PC-3 (cell line): ENCODE data around the gene DLX6. TPM values are rescaled to one million over a fixed set of nuclear protein-coding genes. Genes with fewer than 3 reads are reported as not detected.

ENCODE experiments used
- ATAC-seq: fragments of 200-7000 bp; cut with Tn5 transposase; 2 replicates; pipeline ENCODE4 v1.9.1; 2020; ENCODE audit warnings: mild to moderate bottlenecking, moderate library complexity
- BruUV-seq: library from RNA; stranded (reverse); fragments of 400-500 nt; replicated peaks from 2 replicates; lab custom pipeline; 2021; lab: Mats Ljungman, UMichigan
- CTCF ChIA-PET: fragments of 300-600 bp; sonication (Branson Sonifier 250); formaldehyde crosslinking; loops from one replicate; lab custom pipeline; 2022; ENCODE audit warnings: antibody characterized with exemption; lab: Charles Lee
- POLR2A ChIA-PET: fragments of 300-600 bp; sonication (Branson Sonifier 250); formaldehyde crosslinking; loops from one replicate; lab custom pipeline; 2022; ENCODE audit warnings: antibody characterized with exemption; ENCODE audit not compliant: unreplicated experiment; lab: Charles Lee
- DNase-seq: peaks from one replicate; pipeline ENCODE4 v3.0.0-alpha.2; 2015
- H2AFZ ChIP-seq: fragments of 300-600 bp; sonication (generic); 2 replicates; pipeline ENCODE4 v1.6.0; 2016; ENCODE audit warnings: antibody characterized with exemption, low read length
- H3F3A ChIP-seq: fragments of 300-600 bp; sonication (generic); one replicate; pipeline ENCODE4 v1.6.0; 2017; ENCODE audit warnings: antibody characterized with exemption, low read length, control low read depth, mild to moderate bottlenecking; ENCODE audit not compliant: unreplicated experiment
- H3K27ac ChIP-seq: fragments of 300-600 bp; sonication (generic); 2 replicates; pipeline ENCODE4 v1.5.1; 2016; ENCODE audit warnings: mild to moderate bottlenecking, low read length
- H3K27me3 ChIP-seq: fragments of 300-600 bp; sonication (generic); 2 replicates; pipeline ENCODE4 v1.6.1; 2016; ENCODE audit warnings: low read length, mixed read lengths
- H3K36me3 ChIP-seq: fragments of 300-600 bp; sonication (generic); 2 replicates; pipeline ENCODE4 v1.6.1; 2016; ENCODE audit warnings: low read depth, mixed run types, low read length, mixed read lengths
- H3K4me1 ChIP-seq: fragments of 300-600 bp; sonication (generic); 2 replicates; pipeline ENCODE4 v1.5.1; 2016; ENCODE audit warnings: low read length; ENCODE audit not compliant: insufficient read depth
- H3K4me2 ChIP-seq: fragments of 300-600 bp; sonication (generic); 2 replicates; pipeline ENCODE4 v1.6.0; 2016; ENCODE audit warnings: low read length
- H3K4me3 ChIP-seq: fragments of 300-600 bp; sonication (generic); 2 replicates; pipeline ENCODE4 v1.5.1; 2016; ENCODE audit warnings: mild to moderate bottlenecking, low read length, mixed read lengths
- H3K79me2 ChIP-seq: fragments of 300-600 bp; sonication (generic); 2 replicates; pipeline ENCODE4 v1.6.1; 2017; ENCODE audit warnings: low read length, mixed read lengths
- H3K9ac ChIP-seq: fragments of 300-600 bp; sonication (generic); 2 replicates; pipeline ENCODE4 v1.6.0; 2016; ENCODE audit warnings: mild to moderate bottlenecking, low read length
- H3K9me2 ChIP-seq: fragments of 300-600 bp; sonication (generic); replicated peaks from 2 replicates; pipeline ENCODE4 v1.6.1; 2016; ENCODE audit warnings: mixed run types, low read length, mixed read lengths
- H3K9me3 ChIP-seq: fragments of 300-600 bp; sonication (generic); 2 replicates; pipeline ENCODE4 v1.6.1; 2016; ENCODE audit warnings: low read length, mixed read lengths
- H4K20me1 ChIP-seq: fragments of 300-600 bp; sonication (generic); 2 replicates; pipeline ENCODE4 v1.6.1; 2016; ENCODE audit warnings: low read length, mixed read lengths
- EZH2 ChIP-seq: fragments of 300-600 bp; sonication (generic); IDR thresholded peaks from one replicate; pipeline ENCODE4 v1.6.1; 2017; ENCODE audit warnings: antibody characterized with exemption, mild to moderate bottlenecking, low read length; ENCODE audit not compliant: unreplicated experiment
- EZH2phosphoT487 ChIP-seq: fragments of 300-600 bp; sonication (generic); IDR thresholded peaks from 2 replicates; pipeline ENCODE4 v1.6.1; 2018; ENCODE audit warnings: mild to moderate bottlenecking, antibody characterized with exemption, low read length, borderline replicate concordance
- intact Hi-C: fragments of 100-400 bp; cut with micrococcal nuclease; formaldehyde crosslinking; loops from 2 replicates; pipeline ENCODE4 v1.9.0; 2023
- total RNA-seq: library from RNA; depleted of rRNA; stranded (reverse); fragments of >200 nt; gene quantifications from 2 replicates; pipeline ENCODE4 v1.2.3, GENCODE V29; 2014
- TF ChIP-seq, protein P1 (sequence below): fragments of 300-600 bp; sonication (generic); conservative IDR thresholded peaks from 2 replicates; pipeline ENCODE4 v1.5.1; 2017; ENCODE audit warnings: antibody characterized with exemption, low read depth, mild to moderate bottlenecking, low read length

DLX6 gene
- total RNA-seq, 1 experiment from 2014 or later: not detected

DNA sequence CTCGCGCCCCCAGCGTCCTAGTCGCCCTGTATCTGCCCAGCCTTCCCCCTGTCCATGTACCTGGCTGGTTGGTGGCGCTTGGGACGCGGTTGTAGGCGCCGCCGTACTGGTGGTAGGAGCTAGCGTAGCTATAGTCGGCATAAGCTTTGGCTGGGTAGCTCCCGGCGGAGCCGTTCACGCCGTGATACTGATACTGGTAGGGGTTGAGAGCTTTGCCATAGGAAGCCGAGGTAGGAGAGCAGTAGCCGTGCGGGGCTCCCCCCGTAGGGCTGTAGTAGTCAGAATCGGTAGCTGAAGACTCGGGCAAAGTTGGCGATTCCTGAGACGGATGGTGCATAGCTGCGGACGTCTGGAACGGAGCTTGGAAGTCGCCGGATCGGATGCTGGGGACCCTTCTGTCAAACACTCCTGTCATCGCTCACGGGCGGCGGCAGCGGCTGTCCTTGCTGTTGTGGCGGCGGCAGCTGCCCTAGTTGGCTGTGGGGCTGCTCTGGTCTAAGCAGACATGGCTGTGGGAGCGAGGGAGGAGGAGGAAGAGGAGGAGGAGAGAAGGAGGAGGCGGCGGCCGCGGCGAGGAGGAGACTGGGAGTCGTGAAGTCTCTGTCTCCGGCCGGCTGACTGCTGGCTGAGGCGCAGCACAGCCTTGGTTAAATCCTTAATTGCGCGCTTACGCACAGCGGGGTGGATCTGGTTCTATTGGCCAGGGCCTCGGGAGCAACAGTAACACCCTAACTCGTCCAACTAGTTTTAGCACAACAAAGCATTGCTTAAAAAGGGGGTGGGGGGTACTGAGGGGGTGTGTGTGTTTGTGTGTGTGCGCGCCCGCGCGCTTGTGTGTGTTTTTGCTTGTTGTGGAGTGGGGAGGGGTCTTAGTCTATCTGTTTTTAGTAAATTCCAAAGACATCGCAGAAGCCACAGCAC, 19.1 kb downstream of the DLX6 start, which contains the start of gene DLX5:
TSS of gene DLX5 (minus strand) at position 623 of the 921 bp plus-strand sequence. CDS start at position 415, 208 bp downstream.
- no TSS peak for BruUV-seq
- no peaks in the 10 kb centered on the region for H3K9me2 ChIP-seq
- ChIA-PET CTCF (interaction anchor here (0.6 to 1.4 kb wide), 2 partner anchors 428 to 613 kb away, joined by 3 to 4 read pairs; no protein-coding TSS in a partner anchor), POLR2A (no interaction called here)
- intact Hi-C loops: loop anchor here (5.0 to 10.0 kb wide), 5 partner anchors 122 to 842 kb away; no protein-coding TSS in a partner anchor
- no peaks in the 10 kb centered on the region for H3K27me3 ChIP-seq
- no peaks in the 10 kb centered on the region for H3K36me3 ChIP-seq
- H2AFZ ChIP-seq: peak within 1 kb of the TSS; percentile 76
- DNase-seq: peak; percentile 72
- TF ChIP-seq EZH2: no peak
- peak within 1 kb of the TSS; percentile 84 for H3K4me2 ChIP-seq
- H4K20me1 ChIP-seq: no peaks in the 10 kb centered on the region
- H3K27ac ChIP-seq: no peak within 1 kb of the TSS
- peak; percentile 62 for ATAC-seq
- peak within 1 kb of the TSS; percentile 71 for H3K4me3 ChIP-seq
- no peak within 1 kb of the TSS for H3K9ac ChIP-seq
- H3K4me1 ChIP-seq: peaks cover 4% of the 10 kb centered on the region
- no peaks in the 10 kb centered on the region for H3K9me3 ChIP-seq
- no peaks in the 10 kb centered on the region for H3F3A ChIP-seq
- no peaks in the 10 kb centered on the region for H3K79me2 ChIP-seq

DNA sequence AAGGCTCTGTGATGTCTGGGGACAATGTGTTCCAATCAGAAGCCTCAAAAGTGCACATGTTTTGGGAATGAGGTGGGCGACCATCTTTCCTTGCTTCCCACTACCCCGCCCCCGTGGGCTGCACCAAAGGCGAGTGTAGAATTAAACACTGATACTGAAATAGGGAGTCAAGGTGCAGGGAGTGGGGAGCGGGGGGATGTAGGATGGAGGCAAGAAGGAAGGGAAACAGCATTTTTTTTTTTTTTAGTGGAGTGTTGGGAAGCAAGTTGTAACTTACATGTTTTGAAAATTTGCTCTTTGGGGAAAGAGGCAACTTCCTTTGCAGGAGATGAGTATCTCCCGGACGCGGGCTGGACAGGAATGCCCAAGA, 19.8 kb downstream of the DLX6 start:
- CTCF ChIA-PET: no interaction called here
- no peaks in the 10 kb centered on the region for H3K36me3 ChIP-seq
- H3K9me3 ChIP-seq: no peaks in the 10 kb centered on the region
- no peaks in the 10 kb centered on the region for H3F3A ChIP-seq
- intact Hi-C loops: loop anchor here (5.0 to 10.0 kb wide), 4 partner anchors 123 to 843 kb away; no protein-coding TSS in a partner anchor
- H2AFZ ChIP-seq: peak overlapping the region; percentile 76
- H3K79me2 ChIP-seq: no peaks in the 10 kb centered on the region
- peaks cover 4% of the 10 kb centered on the region for H3K4me1 ChIP-seq
- no peak overlapping the region for H3K27ac ChIP-seq
- H3K4me3 ChIP-seq: peak overlapping the region; percentile 71
- peak overlapping the region; percentile 84 for H3K4me2 ChIP-seq
- no peaks in the 10 kb centered on the region for H3K9me2 ChIP-seq
- H3K27me3 ChIP-seq: no peaks in the 10 kb centered on the region
- TF ChIP-seq EZH2 (no peak), EZH2phosphoT487 (no peak)
- TF ChIP-seq, protein P1, sequence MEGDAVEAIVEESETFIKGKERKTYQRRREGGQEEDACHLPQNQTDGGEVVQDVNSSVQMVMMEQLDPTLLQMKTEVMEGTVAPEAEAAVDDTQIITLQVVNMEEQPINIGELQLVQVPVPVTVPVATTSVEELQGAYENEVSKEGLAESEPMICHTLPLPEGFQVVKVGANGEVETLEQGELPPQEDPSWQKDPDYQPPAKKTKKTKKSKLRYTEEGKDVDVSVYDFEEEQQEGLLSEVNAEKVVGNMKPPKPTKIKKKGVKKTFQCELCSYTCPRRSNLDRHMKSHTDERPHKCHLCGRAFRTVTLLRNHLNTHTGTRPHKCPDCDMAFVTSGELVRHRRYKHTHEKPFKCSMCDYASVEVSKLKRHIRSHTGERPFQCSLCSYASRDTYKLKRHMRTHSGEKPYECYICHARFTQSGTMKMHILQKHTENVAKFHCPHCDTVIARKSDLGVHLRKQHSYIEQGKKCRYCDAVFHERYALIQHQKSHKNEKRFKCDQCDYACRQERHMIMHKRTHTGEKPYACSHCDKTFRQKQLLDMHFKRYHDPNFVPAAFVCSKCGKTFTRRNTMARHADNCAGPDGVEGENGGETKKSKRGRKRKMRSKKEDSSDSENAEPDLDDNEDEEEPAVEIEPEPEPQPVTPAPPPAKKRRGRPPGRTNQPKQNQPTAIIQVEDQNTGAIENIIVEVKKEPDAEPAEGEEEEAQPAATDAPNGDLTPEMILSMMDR: no peak
- no peak overlapping the region for H3K9ac ChIP-seq
- ATAC-seq (no peak), DNase-seq (no peak)
- H4K20me1 ChIP-seq: no peaks in the 10 kb centered on the region
- POLR2A ChIA-PET: no interaction called here
- BruUV-seq: no TSS peak

DNA sequence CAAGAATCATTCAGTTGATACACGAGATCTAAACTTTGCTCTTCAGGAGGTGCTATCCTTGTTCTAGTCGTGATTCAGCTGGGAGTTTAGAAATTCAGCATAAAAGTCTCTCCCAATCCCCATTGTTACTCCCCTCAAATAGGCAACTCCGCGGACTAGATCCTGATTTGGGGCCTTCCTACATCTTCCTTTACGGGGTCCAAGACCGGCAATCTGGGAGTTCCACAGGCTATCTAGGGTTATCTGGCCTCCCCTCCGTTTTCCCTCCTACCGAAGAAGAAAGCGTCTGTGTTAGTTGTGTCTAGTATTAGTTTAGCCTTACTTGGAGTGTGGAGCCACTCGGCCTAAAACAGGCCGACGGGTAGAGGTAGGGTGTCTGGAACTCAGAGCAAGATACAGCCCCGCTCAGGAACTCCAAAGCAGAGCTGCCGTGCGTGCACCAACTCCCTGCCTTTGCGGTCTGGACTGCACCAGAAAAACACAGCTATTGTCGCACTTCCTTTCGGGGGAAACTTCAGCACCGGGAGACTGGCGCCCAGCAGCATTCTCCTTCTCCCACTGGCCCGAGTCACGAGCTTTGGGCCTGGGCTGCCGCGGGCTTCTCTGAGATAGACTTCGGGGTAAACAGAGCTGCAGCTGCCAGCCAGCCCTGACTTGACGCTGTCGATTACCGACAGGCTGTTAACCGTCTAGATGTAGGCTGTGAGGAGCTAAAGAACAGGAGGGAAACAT, 20.8 kb downstream of the DLX6 start:
- intact Hi-C loops: loop anchor here (5.0 to 10.0 kb wide), 4 partner anchors 124 to 844 kb away; no protein-coding TSS in a partner anchor
- H3K4me2 ChIP-seq: no peak overlapping the region
- ChIA-PET POLR2A (interaction anchor here (0.6 kb wide), 1 partner anchor 7 kb away, joined by 4 read pairs; no protein-coding TSS in a partner anchor), CTCF (interaction anchor here (2.0 kb wide), 1 partner anchor 430 kb away, joined by 8 read pairs; no protein-coding TSS in a partner anchor)
- H4K20me1 ChIP-seq: no peaks in the 10 kb centered on the region
- ATAC-seq (no peak), DNase-seq (no peak)
- H2AFZ ChIP-seq: no peak overlapping the region
- H3K36me3 ChIP-seq: no peaks in the 10 kb centered on the region
- H3K4me1 ChIP-seq: peaks cover 4% of the 10 kb centered on the region
- no TSS peak for BruUV-seq
- no peaks in the 10 kb centered on the region for H3K79me2 ChIP-seq
- TF ChIP-seq, protein P1: no peak
- no peaks in the 10 kb centered on the region for H3F3A ChIP-seq
- H3K4me3 ChIP-seq: no peak overlapping the region
- H3K9ac ChIP-seq: no peak overlapping the region
- no peak overlapping the region for H3K27ac ChIP-seq
- no peaks in the 10 kb centered on the region for H3K9me3 ChIP-seq
- H3K9me2 ChIP-seq: no peaks in the 10 kb centered on the region
- no peaks in the 10 kb centered on the region for H3K27me3 ChIP-seq
